KOPT-K1 (cell line): ENCODE measurements around the gene PDSS2.
A peak's percentile ranks its signal among the peaks of the same experiment; 100 is the strongest.
"Not testable (repeated sequence)": the region's sequence is repeated elsewhere in the genome, so short reads cannot be mapped to it uniquely, and the experiment has no call there.

ENCODE experiments used
- H3K27ac ChIP-seq: fragments of 200-600 bp; sonication (generic); 2 replicates; pipeline ENCODE4 v1.5.1; 2016; ENCODE audit warnings: antibody characterized with exemption, mild to moderate bottlenecking, low read depth, low read length; ENCODE audit not compliant: poor library complexity, severe bottlenecking
- H3K36me3 ChIP-seq: fragments of 200-600 bp; sonication (generic); 2 replicates; pipeline ENCODE4 v1.5.1; 2017; ENCODE audit warnings: antibody characterized with exemption, mild to moderate bottlenecking, low read length, moderate library complexity; ENCODE audit not compliant: insufficient read depth
- H3K9me3 ChIP-seq: fragments of 200-600 bp; sonication (generic); 2 replicates; pipeline ENCODE4 v1.5.1; 2017; ENCODE audit warnings: antibody characterized with exemption, low read length, mild to moderate bottlenecking; ENCODE audit not compliant: insufficient read depth, poor library complexity, severe bottlenecking

Gene PDSS2

DNA sequence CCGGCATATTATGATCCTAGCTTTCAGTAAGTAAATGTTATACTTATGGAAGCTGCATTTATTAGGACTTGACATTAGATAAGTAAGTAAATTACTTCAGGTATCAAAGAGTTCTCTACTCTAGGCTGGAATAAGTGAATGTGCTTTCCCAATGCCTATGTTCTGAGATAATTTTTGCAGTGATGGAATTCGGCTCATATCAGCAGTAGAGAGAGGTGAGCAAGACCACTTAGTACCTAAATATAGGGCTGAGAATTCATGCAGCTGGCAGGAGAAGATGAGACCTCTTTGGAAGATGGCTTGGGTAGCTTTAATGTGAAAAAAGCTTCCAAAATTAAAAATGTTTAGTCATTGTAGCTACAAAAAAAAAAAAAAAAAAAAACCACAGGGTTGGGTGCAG lies 330.8 kb downstream of the PDSS2 start:
- H3K27ac ChIP-seq = no peak overlapping the region
- no peaks in the 10 kb centered on the region for H3K9me3 ChIP-seq
- no peaks in the 10 kb centered on the region for H3K36me3 ChIP-seq

DNA sequence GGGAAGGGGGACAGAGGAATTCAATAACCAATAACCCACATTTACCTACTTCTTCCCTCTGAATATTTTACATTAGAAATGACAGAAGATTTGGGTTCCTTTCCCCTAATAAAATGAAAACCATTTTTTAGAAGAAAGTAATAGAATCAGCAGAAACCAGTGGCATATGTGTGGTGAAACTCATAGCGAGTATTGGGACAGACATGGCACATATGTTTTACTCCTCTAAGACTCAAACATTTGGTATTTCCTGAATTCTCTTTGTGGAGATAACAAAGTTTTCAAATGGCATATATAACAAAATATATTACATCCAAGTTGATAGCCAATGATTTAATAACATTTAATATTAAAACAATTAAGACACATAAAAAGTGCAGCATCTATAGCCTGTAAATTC lies 331.2 kb downstream of the PDSS2 start:
- Histone ChIP-seq H3K36me3 (no peaks in the 10 kb centered on the region), H3K27ac (no peak overlapping the region), H3K9me3 (no peaks in the 10 kb centered on the region)

DNA sequence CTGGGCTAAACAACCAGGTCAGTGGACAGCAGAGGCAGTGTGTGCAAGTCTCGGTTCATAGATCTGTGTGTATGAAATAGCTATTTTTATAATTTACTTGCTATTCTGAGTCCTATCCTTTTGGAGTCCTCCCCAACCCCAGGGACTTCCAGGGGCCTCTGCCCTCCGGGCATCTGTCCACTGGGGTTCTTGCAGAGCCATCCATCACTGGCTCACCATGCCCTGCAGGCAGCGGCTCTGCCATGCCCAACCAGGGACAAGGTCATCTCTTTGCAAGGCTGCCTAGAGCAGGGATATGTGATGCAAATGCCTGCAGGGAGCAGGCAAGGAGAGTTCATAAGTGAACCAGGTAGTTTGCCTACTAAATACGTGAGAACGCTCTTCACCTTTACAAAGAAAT lies 333.6 kb downstream of the PDSS2 start:
- H3K36me3 ChIP-seq = no peaks in the 10 kb centered on the region
- no peak overlapping the region for H3K27ac ChIP-seq
- H3K9me3 ChIP-seq = no peaks in the 10 kb centered on the region

DNA sequence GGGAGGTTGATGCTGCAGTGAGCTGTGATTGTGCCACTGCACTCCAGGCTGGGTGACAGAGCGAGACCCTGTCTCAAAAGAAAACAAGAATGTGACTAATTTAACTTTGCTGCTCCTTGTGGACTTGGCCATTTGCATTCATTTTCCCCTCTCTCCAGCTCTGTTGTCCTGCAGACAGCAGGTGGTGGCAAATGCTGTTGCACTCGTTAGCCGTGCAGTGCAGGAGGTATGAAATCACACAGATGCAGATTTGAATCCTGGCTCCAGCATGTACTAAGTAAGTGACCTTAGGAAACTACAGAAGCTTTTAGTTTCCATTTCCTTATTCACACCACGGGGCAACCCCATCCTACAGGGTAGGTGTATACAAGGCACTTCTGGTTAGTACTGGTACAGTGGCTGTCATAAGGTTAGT lies 334.4 kb downstream of the PDSS2 start:
- H3K27ac ChIP-seq = no peak overlapping the region
- no peaks in the 10 kb centered on the region for H3K36me3 ChIP-seq
- no peaks in the 10 kb centered on the region for H3K9me3 ChIP-seq

DNA sequence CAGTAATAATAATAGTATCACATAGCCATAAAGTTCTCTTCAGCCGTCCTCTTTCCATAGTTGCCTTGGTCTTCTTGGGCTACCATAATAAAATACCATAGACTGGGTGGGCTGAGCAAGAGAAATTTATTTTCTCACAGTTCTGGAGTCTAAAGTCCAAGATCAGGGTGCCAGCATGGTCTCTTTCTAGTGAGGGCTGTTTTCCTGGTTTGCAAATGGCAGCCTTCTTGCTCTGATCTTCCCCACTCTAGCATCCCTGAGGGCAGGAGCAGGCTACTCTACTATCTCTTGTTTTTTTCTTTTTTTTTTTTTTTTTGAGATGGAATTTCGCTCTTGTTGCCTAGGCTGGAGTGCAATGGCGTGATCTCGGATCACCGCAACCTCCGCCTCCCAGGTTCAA lies 335.9 kb downstream of the PDSS2 start:
- H3K36me3 ChIP-seq = no peaks in the 10 kb centered on the region
- no peak overlapping the region for H3K27ac ChIP-seq
- no peaks in the 10 kb centered on the region for H3K9me3 ChIP-seq

DNA sequence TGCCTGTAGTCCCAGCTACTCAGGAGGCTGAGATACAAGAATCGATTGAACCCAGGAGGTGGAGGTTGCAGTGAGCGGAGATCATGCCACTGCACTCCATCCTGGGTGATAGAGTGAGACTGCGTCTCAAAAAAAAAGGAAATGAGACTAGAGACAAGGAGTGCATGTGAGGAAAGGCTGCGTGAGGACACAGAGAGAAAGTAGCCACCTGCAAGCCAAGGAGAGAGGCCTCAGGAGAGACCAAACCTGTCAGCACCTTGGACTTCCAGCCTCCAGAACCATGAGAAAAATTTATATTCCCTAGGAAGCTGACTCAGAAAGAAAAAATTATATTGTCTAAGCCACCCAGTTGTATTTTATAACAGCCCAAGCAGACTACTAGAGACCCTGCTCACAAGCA lies 336.6 kb downstream of the PDSS2 start:
- no peaks in the 10 kb centered on the region for H3K9me3 ChIP-seq
- H3K36me3 ChIP-seq = no peaks in the 10 kb centered on the region
- H3K27ac ChIP-seq = no peak overlapping the region

DNA sequence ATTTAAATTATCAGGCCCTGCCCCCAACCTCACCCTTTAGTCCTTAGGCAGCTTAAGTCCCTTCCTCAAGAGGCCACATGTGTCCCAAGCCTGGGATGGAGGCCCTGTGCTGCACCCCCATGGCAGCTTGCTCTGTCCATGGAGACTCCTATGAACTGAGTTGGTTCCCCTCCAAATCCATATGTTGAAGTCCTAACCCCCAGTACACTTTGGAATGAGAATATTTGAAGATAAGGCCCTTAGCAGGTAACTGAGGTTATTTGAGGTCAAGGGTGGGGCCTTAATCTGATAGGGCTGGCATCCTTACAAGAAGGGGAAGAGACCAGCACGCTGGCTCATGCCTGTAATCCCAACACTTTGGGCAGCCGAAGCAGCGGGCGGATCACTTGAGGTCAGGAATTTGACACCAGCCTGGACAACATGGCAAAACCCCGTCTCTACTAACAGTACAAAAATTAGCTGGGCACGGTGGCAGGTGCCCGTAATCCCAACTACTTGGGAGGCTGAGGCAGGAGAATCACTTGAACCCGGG lies 337.3 kb downstream of the PDSS2 start:
- no peaks in the 10 kb centered on the region for H3K36me3 ChIP-seq
- no peaks in the 10 kb centered on the region for H3K9me3 ChIP-seq
- H3K27ac ChIP-seq = no peak overlapping the region

DNA sequence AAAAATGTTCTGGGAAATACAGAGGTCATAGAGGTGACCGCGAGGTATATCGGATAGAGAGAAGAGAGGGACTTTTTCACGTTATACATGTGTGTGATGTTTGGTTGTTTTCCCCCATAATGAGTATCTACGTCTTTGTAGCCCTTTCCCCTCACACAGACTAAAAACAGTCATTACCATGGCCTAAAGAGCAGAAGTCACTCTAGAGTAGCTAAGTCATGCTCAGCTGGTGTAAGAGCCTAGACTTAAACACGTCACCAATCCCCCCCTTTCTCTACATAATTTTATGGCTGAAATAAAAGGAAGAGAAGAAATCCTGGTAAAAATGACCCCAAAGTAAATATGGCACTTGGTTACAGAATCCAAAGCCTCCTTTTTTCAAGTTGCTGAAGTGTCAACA lies 338.1 kb downstream of the PDSS2 start:
- Histone ChIP-seq H3K9me3 (no peaks in the 10 kb centered on the region), H3K27ac (no peak overlapping the region), H3K36me3 (no peaks in the 10 kb centered on the region)

DNA sequence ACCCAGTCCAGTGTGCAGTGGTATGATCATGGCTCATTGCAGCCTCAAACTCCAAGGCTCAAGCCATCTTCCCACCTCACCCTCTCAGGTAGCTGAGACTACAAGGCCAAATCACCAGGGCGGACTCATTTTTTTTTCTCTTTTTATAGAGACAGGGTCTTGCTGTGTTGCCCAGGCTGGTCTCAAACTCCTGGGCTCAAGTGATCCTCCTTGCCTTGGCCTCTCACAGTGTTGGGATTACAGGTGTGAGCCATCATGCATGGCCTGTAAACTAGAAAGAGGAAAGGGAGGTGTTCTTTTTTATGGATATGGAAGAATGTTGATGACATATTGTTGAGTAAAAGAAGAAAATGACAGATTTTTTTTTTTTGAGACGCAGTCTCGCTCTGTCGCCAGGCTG lies 339.0 kb downstream of the PDSS2 start:
- H3K27ac ChIP-seq = no peak overlapping the region
- no peaks in the 10 kb centered on the region for H3K36me3 ChIP-seq
- no peaks in the 10 kb centered on the region for H3K9me3 ChIP-seq

DNA sequence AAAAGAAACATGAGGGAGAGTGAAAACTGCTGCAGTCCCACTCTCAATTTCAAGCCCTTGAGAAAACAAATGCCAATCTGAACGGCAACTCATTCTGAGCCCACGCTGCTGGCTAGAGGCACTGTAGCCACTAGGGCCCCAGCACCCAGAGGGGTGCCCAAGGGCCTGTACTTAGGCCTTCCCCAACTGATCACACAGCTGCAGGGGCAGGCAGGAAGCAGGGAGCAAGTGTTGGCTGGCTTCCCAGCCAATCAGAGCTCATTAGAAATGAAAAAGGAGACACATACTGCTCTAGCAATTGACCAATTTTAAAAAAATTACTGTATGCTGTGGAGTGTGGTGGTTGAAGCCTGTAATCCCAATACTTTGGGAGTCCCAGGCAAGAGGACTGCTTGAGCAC lies 340.4 kb downstream of the PDSS2 start:
- Histone ChIP-seq H3K36me3 (no peaks in the 10 kb centered on the region), H3K27ac (peak overlapping the region; percentile 3), H3K9me3 (no peaks in the 10 kb centered on the region)

DNA sequence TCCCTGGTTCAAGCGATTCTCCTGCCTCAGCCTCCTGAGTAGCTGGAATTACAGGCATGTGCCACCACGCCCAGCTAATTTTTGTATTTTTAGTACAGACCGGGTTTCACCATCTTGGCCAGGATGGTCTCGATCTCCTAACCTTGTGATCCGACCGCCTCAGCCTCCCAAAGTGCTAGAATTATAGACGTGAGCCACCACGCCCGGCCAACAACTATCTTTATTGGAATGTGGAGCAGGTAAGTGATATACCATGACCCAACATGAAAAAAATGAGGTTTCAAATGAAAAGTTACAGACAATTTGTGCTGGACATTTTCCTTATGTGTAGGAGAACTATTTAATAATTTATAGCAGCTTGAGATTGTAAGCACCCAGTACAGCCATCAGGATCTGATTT lies 340.8 kb downstream of the PDSS2 start:
- H3K9me3 ChIP-seq, H3K27ac ChIP-seq, H3K36me3 ChIP-seq: not testable (repeated sequence)

DNA sequence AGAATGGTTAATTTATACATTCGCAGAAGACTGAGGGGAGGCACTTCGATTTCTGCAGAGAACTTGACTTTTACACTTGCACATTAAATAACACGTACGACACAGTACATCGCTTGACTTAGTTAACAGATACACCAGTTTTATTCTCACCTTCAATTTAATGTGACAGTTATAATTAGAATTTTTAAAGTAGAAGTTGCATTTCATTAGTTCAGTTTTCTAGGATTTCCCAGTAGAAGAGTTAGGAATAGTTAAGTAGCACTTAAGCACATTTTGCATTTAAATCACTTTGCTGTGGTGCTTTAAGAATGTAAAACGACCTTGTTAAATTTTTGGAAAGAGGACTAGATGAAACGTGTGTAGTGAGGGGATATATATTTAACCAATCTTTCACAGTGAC lies 342.4 kb downstream of the PDSS2 start:
- H3K9me3 ChIP-seq = no peaks in the 10 kb centered on the region
- no peaks in the 10 kb centered on the region for H3K36me3 ChIP-seq
- H3K27ac ChIP-seq = no peak overlapping the region

DNA sequence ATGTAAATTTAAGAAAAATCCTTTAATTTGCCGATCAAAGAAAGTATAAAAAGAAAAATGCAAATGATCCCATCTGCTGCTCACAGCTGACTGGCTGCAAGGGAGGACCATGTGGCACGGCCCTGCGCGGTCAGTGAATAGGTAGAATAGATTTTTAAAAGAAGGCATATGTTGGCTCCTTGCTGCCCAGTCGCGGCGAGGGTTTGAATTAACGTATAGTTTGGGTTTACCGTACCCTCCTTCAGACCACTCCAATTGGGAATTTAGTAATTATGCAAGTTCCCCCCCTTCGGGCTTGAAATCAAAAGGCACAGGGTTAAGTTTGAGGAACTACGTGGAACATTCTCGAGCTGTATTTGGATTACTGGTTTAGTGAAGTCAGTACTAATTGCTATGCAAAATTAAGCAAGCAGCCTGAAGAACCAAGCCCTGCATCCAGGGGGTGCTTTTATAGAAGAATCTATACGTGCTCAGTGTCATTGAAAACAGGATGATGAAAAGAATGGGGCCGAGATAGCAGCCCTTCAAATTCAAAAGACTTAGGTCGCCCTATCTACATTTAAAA lies 343.0 kb downstream of the PDSS2 start:
- no peaks in the 10 kb centered on the region for H3K9me3 ChIP-seq
- no peak overlapping the region for H3K27ac ChIP-seq
- H3K36me3 ChIP-seq = no peaks in the 10 kb centered on the region

DNA sequence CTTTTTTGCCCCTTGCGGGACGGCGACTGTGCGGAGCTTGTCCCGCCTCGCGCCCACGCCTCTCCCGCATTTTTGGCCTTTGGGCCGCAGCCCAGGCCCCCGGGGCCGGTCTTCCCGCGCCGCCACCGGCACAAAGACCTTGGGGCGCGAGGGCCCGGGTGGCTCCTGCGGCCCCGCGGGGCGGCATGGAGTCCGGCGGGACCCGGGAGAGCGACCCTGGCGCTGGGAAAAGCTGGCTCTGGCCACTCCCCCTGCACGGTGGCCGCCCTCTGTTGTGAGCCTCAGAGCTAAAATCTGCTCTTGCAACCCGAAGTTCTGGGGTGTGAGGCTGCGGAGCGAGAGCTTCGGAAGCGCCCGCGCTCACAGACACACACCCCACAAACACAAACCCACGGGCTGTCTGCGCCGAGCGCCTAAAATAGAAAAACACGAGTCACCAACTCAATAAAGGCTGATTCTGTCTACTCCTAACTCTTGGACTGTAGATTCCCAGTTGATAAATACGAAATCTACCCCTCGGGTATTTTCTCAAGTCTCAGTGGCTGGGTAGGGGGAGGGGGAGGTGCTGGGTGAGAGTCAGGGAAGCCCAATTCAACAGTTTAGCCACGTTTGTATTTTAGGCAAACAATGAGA lies 343.6 kb downstream of the PDSS2 start:
- Histone ChIP-seq H3K36me3 (no peaks in the 10 kb centered on the region), H3K9me3 (no peaks in the 10 kb centered on the region), H3K27ac (peak overlapping the region; percentile 61)

DNA sequence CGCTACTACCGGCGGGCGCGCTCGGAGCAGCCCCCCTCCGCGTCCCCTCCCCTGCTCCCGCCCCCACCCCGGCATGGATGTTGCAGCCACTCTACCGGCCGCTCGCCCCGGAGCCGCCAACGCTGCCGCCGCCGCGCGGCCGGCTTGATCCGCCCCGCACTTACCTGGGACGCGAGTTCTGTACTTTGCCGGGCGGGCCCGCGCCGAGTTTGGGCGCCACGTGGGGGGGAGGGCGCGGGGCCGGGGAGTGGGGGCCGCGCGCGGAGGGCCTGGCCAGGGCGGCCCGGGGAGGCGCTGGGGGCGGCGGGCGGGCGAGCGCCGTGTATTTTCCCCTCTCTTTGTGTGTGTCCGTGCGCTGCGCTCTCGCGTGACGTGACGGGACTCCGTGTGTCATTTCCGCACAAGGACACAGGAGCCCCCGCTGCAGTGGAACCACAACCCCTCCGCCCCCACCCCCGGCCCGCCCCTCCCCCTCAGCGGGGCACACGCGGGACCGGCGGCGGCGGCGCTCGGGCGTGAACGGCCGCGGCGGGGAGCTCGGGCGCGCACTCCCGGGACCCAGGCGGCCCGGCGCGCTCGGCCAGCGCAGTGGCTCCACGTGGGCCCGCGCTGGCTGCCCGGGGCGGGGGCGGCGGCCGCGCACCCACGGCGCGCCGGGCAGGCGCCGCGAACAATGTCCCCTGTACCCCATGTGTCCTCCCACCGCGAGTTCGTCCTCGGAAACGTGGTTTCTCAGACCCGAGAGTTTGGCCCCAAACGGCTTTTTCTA lies 344.3 kb downstream of the PDSS2 start, which contains the start of gene BEND3:
BEND3 (minus strand) TSS at position 590 of the 769 bp plus-strand sequence. CDS start 16,230 bp downstream, outside the sequence.
- no peaks in the 10 kb centered on the region for H3K36me3 ChIP-seq
- H3K27ac ChIP-seq = peak within 1 kb of the TSS; percentile 65
- H3K9me3 ChIP-seq = no peaks in the 10 kb centered on the region
